ENCODE data around the gene CRTC1.

Gene CRTC1, protein sequence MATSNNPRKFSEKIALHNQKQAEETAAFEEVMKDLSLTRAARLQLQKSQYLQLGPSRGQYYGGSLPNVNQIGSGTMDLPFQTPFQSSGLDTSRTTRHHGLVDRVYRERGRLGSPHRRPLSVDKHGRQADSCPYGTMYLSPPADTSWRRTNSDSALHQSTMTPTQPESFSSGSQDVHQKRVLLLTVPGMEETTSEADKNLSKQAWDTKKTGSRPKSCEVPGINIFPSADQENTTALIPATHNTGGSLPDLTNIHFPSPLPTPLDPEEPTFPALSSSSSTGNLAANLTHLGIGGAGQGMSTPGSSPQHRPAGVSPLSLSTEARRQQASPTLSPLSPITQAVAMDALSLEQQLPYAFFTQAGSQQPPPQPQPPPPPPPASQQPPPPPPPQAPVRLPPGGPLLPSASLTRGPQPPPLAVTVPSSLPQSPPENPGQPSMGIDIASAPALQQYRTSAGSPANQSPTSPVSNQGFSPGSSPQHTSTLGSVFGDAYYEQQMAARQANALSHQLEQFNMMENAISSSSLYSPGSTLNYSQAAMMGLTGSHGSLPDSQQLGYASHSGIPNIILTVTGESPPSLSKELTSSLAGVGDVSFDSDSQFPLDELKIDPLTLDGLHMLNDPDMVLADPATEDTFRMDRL

DNA sequence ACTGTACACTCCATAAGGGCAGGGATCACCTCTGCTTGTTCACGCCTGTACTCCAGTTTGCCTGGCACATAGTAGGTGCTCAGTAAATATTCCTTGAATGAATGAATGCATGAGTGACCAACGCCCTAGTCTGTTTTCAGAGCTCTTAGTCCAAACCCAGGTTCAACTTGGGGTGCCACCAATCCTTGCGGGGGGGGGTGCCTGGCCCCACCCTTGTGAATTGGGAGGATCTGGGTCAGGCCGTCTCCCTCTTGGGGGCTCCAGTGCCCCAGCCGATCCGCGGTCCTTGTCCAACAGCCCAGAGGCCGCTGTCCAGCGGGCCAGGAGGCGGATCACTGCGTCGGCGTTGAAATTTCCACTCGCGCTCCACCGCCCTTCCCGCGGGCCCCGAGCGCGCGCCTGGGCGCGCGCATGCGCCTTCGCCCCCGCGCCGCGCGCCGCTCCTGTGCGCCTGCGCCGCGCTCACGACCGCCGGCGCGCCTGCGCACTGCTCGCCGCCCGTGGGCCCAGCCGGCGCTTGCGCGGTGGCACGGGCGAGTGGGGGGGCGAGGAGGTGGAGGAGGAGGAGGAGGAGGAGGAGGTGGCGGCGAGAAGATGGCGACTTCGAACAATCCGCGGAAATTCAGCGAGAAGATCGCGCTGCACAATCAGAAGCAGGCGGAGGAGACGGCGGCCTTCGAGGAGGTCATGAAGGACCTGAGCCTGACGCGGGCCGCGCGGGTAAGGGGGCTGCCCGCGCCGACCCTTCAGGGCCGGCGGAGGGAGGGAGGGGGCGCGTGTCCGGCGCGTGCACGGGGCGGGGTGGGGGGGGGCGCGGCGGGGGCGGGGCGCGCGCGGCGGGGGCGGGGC lies at the start of gene CRTC1:
TSS of gene CRTC1 (plus strand) at position 572 of the 849 bp plus-strand sequence. CDS start at position 595, 23 bp downstream.
- peak; percentile 81 for DNase-seq (ENCODE audit: low read depth in 2 of 2, low spot score in 1 of 2)

DNA sequence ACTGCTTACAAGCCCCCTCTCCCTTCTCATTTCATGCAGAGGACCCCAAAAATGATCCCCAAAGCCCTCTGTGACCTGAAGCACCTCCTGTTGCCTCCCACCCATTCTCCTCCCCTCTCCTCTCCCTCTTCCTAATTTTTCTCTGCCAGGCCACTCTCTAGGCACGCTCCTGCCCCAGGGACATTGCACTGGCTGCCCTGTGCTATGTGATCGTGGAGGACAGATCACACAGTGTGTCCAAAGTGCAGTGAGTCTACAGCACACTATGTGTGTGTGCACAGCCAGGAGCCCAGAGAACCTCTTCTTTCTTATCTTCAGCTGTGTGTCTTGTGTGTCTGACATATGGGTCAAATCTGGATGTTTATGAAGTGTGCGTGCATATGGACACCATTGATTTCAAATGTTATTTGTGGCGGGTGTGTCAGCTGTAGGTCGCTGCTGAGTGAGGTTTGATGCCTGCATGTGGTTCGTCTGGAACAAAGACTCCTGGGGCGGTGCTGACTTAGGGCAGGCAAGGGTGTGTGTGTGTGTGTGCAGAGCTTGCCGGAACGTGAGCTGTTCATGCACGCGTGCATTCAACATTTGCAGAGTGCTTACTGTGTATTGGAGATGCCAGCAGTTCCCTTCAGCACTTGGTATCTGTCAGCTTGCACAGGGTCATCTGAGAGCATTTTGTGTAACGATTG lies 48.7 kb upstream of the CRTC1 start:
- DNase-seq (ENCODE audit: low read depth in 2 of 2, low spot score in 1 of 2): no peak

DNA sequence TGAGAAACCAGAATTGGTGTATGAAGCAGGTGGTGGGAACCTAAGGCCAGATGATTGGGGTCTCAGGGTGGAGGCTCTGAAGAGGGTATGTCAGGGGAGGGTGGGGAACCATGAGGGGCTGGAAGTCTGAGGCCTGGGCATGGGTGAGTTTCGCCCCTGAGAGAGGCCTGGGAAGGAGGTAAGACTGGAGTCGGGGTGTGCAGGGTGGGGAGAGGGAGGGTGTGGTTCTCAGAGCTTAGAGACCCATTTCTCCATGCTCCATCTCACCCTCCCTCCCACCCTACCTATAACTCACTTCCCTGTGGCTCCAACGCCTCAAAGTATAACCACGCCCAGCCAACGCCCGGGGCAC lies 47.7 kb upstream of the CRTC1 start:
- DNase-seq (ENCODE audit: low read depth in 2 of 2, low spot score in 1 of 2): no peak

DNA sequence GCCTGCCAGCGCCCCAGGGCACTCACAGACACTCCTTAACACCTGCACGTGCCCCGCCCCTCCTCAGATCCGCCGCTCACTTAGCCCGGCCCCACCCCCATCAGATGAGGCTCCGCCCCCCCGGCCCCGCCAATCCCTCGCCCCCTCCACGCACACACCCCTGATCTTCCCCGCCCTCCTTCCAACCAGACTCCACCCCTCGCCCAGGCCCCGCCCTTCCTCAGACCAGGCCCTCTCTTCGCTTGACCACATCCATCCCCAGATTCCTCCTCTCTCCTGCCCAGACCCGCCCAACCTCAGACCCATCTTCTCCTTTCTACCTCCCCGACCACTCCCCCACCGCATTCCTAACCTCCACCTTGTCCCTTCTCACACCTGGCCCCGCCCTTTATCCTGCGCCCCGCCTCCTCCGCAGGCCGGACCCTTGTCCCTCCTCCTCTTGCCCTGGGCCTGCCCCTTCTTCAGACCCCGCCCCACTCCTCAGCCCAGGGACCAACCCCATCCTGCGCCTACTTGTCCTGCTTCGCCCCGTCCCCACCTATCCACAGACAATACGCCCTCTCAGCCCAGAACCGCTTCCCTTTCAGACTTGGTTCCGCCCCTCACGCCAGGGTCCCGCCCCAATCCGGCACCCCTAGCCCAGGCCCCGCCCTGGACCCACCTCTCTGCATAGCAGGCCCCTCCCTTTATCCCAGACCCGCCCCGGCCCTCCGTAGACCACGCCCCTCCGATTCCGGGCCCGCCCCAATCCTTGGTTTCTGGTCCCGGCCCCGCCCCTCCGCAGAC lies 47.1 kb upstream of the CRTC1 start:
- DNase-seq (ENCODE audit: low read depth in 2 of 2, low spot score in 1 of 2): peak; percentile 96 to 100

DNA sequence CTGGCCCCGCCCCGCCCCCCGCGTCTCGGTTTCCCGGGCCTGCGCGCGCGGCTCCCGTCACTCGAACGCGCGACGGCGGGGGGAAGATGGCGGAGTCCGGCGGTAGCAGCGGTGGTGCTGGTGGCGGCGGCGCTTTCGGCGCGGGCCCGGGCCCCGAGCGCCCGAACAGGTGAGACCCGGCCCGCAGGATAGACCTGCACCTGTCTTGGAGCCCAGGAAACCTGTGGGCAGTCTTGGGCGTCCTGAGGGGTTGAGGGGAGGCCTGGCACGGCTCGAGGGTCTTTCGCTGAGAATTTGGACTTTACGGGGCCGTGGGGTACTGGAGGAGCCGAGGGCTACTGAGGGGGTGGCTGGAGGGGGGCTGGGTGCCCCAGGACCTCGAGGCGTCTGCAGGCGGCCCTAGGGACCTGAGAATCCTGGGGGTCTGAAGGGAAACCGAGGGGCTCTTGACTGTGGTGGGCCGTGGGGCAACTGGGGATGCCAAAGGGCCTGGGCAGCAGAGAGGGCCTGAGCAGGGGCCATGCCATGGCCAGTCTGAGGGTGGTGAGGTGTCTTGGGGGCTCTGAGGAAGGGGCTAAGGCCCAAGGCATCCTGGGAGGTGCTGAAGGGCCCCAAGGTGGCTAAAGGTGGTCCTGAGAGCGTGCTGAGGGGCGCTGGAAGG lies 46.4 kb upstream of the CRTC1 start, which contains the start of gene KLHL26:
TSS of gene KLHL26 (plus strand) at position 60 of the 661 bp plus-strand sequence. CDS start at position 87, 27 bp downstream.
- DNase-seq (ENCODE audit: low read depth in 2 of 2, low spot score in 1 of 2): no peak

DNA sequence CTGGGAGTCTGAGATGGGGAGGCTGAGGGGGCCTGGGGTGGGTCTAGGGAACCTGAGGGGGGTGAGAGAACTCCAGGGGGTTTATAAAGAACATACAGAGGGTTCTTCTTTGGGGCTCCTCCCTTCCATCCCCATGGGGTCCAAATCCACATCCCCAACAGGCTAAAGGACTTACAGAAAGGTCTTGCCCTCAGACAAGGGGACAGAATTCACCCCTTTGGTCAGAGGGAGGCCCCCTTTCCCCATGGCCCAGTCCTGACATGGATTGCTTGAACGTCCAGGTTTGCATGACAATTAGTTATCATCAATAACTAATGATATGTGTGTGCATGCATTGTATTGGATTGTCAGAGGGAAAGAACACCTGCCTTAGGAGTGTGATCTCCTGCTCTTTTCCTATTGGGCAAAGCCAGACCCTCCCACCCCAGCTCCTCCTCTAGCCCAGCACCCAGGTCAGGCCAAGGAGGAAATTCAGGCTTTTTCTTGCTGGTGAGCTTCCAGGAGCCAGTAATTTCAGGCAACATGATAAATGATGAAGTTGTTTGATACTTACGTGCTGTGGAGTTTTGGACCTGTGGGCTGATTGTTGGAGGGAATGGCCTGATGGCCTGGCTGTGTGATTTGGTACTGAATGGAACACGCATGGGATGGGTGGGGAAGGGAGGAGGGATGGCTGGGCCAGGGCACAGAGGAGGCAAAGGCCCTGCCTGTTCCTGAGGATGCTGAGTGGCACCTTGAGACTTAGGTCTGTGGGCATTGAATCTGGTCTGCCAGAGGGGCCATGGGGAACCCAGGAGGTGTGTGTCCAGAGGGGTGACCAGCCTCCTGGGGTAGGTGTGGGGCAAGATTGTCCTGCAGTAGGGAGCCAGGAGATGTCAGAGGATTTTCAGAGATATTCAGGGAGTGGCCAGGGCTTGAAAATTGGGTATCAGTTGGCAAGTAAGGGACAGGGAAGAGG lies 45.5 kb upstream of the CRTC1 start:
- DNase-seq (ENCODE audit: low read depth in 2 of 2, low spot score in 1 of 2): no peak

DNA sequence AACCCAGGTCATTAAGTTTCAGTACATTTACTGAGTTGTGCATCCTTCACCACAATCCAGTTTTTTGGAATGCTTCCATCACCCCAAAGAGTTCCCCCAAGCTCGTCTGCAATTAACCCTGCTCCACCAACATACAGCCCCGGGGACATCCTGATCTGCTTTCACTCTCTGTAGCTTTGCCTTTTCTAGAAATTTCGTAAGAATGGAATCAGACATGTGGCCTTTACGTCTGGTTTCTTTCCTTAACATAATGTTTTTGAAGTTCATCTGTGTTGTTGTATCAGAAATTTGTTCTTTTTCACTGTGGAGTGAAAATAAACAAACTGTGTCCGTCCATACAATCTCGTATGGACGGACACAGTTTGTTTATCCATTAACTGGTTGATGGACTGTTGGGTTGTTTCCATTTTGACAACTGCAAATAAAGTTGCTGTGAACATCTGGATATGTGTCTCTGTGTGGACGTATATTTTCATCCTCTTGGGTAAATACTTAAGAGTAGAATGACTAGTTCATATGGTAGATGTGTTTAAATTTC lies 43.7 kb upstream of the CRTC1 start:
- no peak for DNase-seq (ENCODE audit: low read depth in 2 of 2, low spot score in 1 of 2)

DNA sequence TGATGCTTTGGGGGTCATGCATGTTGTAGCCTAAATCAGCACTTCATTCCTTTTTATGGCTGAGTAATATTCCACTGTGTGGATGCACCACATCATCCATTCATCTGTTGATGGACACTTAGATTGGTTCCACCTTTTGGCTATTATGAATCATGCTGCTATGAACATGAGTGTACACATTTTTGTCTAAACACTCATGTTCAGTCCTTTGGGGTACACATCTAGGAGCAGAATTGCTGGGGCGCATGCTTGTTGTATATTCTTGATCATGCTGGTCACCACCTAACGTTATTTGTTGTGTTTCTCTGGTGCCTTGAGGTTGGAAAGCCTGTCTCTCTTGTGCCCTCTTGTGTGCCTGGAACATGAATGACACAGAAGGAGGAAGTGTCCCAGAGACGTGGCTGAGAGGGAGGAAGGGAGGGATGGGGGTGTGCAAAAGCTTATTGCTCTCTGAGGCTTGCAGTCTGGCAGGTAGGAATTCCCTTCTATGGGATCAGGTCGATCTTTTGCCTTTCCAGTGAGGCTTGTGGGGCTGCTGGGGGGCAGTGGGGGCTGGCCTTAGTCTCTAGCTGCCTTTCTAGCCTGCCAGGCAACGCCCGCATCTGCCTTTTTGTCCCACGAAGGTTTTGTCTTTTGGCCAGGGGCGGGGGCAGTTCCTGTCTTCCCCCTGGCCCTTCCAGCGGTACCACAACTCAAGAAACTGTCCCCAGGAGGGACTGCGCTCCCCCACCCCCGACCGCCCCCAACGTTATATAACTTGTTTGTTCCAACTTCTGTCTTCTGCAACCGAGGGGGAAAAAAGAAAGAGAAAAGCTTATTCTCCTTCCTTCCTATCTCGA lies 39.1 kb upstream of the CRTC1 start:
- DNase-seq (ENCODE audit: low read depth in 2 of 2, low spot score in 1 of 2): no peak

DNA sequence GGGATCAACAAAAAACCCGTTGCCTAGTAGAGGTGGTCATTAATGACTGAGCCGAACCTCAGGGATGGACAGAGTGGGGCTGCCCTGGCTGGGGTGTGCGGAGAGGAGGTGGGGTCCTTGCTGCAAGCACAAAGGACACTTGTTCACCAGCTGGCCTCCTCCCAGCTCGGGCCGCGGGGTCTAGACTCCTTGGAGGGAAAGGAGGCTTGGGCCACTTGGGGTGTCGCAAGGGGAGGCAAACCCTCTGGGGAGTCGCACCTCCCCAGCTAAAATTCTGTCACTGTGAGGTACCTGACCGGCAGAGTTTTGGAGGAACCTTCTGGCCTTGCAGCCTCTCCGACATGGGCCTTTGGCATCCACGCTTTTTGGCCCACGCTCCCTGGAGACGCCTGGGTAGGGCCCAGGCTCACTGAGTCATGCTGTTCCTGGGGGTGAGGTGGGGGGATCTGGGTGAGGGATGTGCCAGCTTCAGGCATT lies 38.4 kb upstream of the CRTC1 start:
- DNase-seq (ENCODE audit: low read depth in 2 of 2, low spot score in 1 of 2): no peak

DNA sequence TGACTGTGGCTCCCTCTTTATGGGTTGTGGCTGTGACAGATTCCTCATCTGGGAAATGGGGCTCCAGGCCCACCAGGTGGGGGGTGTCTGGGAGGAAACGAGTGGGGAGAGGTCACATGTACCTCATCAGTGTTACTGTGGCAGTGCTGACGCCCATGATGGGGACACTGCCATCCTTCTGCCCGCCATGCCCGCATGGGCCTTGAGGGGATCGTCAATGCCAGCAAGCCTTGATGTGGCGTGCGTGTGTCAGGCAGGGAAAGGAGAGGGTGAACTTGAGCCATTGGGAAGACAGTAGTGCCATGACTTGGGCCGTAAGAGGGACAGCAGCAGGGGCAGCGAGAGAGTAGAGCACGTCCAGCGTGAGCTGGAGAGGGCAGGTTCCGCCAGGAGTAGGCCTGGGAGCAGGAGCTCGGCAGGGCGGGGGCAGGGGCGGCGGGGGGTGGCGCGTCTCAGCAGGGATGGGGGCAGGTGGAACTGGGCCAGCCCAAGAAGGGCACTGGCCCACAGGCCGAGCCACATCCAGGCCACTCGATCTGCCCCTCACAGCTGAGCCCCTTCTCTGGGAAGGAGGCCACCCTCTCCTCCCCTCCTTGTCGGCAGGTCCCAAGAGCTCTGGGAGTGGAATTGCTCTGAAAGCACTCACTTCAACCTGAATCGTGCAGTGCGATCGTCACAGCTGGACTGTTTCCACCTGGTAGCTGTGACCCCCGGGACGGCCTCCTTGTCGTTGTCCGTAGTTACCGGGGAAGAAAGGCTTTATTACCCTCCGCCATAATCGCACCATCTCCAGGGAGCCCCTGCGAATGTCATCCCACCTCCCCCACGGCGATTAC lies 36.7 kb upstream of the CRTC1 start:
- no peak for DNase-seq (ENCODE audit: low read depth in 2 of 2, low spot score in 1 of 2)

DNA sequence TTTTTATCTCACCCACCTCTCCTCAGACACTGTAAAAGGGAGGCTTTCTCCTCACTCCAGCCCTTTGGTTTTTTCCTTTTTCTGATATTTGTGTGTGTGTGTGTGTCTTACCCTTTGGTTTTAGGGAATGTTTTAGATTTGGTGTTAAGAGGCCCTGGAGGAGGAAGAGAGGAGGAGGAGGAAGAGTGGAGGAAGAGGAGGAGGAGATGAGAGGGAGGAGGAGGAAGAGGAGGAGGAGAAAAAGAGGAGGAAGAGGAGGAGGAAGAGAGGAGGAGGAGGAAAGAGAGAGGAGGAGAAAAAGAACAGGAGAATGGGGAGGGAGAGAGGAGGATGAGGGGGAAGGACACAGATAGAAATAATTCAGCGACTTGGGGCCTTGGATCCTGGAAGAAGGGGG lies 36.1 kb upstream of the CRTC1 start:
- DNase-seq (ENCODE audit: low read depth in 2 of 2, low spot score in 1 of 2): no peak

DNA sequence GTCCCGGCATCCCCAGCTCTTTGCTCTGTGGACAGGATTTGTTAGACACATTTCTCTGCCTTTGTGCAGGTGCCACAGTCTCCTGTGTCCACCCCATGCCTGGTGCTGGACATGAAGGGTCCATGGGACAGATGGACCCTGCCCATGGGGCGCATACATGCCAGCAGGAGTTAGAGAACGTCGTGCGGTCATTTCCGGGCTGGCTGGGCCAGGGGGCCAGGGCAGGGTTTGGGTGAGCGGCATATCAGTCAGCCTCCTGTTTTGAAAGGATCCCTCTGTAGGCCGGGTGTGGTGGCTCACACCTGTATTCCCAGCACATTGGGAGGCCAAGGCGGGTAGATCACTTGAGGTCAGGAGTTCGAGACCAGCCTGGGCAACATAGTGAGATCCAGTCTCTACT lies 35.7 kb upstream of the CRTC1 start:
- no peak for DNase-seq (ENCODE audit: low read depth in 2 of 2, low spot score in 1 of 2)

DNA sequence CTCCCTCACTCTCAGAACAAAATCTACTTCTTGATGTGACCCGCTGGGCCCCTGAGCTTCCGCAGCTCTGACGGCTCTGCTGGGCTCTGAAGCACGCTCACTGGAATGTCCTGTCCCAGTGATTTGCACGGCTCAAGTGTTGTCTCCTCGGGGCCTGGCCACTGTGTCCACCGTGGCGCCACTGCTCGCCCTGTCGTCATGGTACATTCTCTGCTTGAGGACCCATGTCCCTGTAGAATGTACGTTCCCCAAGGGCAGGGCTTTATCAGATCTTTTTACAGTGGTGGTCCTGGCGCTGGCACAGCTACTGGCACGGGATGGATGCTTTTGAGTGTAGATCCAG lies 34.5 kb upstream of the CRTC1 start:
- no peak for DNase-seq (ENCODE audit: low read depth in 2 of 2, low spot score in 1 of 2)

DNA sequence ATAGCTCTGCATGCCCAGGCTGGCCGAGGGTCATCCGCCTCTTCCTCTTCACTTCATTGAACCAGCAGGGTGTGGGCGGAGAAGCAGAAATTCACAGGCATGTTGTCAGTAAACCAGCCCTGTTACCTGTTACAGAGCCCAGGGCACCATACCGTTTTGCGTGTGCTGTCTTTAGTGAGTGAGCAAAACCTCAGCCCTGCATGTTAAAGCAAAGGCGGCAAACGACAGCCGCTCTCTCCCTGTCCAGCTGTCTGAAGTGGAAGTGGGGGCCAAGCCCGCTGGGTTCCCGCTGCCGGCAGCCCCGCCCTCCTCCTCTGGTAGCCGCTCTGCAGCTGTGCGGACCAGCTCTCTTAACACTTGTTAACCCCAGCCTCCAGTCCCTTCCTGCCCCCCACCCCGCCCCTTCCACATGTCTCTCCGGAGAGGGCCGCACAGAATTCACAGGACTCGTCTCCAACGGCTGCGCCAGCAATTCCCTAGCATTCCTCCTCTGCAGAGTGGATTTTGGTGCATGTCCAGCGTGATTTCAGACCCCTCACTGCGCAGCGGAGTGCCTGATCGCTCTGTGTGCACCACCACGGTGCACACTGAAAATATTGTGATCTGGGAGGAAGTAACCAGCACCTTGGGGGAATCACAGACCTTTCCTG lies 34.0 kb upstream of the CRTC1 start:
- no peak for DNase-seq (ENCODE audit: low read depth in 2 of 2, low spot score in 1 of 2)

DNA sequence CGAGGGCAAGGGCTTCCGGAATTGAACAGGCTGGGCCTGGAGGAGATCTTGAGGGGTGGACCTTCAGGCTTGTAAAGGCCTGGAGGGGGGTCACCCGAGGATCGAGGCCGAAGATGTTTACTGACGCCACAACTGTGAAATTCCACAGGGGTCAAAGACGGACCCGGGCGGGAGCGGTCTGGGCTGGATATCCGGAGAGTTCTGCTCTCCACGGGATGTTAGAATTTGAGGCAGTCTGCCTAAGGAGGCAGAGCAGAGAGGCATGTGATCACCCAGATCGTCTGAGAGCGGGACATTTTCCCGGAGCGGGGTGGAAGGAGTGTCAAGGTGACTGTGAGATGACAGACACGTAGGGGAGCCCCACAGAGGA lies 33.5 kb upstream of the CRTC1 start:
- no peak for DNase-seq (ENCODE audit: low read depth in 2 of 2, low spot score in 1 of 2)

DNA sequence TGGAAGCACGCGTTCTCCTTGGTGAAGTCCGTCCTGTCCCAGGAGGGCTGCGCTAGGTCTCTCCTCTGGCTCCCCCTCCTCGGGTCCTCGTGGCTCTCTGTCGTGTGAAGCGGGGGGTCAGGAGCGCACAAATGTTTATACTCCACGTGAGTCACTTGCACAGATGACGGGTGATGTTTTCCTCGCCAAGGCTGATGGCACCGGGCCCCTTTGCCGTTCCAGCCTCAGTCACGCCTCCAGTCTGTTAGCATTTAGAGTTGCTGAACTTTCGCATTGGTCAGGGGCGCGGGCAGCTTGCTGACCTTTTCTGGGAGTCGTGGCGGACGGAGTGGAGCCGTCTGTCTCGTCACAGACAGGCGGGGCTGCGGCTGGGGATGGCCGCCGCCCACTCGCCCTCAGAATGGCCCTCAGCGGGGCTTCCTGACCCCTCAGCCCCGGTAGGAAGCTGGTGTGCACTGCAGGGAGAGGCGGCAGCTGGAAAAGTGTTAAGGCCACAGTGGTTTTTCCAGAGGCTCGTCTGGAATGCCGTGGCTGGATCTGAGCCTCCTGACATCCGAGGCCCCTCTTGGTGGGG lies 32.9 kb upstream of the CRTC1 start:
- no peak for DNase-seq (ENCODE audit: low read depth in 2 of 2, low spot score in 1 of 2)
